Testis (tissue), 2 donors: ENCODE data around the gene GNPDA1.

Experiments
- POLR2A ChIP-seq: fragments of 450-650 bp; IDR thresholded peaks from one replicate; pipeline ENCODE4 v1.6.1; 2017; ENCODE audit warnings: antibody characterized with exemption, mild to moderate bottlenecking, moderate library complexity
- TF ChIP-seq, protein P1 (sequence below), 3 experiments: fragments of 450-650 bp in 2 of 3; fragments of 200-600 bp in 1 of 3; sonication (generic) in 1 of 3; IDR thresholded peaks; one replicate each; pipeline ENCODE4 v1.5.1; 2016 to 2019; ENCODE audit warnings: antibody characterized with exemption in 3 of 3, mild to moderate bottlenecking in 2 of 3, moderate library complexity in 1 of 3

DNA sequence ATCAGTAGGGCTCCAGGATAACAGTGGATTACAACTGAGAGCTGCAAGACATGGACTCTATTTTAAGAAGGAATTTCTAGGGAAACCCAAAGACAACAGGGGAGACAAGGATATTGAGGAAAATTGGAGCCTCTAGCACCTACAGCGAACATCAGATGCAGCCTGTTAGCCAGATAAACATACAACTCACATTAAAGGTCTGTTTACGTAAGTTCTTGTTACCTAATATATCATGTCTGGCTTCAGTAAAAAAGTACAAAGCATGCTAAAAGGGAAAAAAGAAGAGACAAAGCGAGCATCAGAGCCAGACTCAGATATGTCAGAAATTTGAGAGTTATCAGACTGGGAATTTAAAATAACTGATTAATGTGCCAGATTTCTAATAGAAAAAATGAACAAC lies 17.2 kb downstream of the GNPDA1 start:
- TF ChIP-seq POLR2A = no peak
- TF ChIP-seq, protein P1, sequence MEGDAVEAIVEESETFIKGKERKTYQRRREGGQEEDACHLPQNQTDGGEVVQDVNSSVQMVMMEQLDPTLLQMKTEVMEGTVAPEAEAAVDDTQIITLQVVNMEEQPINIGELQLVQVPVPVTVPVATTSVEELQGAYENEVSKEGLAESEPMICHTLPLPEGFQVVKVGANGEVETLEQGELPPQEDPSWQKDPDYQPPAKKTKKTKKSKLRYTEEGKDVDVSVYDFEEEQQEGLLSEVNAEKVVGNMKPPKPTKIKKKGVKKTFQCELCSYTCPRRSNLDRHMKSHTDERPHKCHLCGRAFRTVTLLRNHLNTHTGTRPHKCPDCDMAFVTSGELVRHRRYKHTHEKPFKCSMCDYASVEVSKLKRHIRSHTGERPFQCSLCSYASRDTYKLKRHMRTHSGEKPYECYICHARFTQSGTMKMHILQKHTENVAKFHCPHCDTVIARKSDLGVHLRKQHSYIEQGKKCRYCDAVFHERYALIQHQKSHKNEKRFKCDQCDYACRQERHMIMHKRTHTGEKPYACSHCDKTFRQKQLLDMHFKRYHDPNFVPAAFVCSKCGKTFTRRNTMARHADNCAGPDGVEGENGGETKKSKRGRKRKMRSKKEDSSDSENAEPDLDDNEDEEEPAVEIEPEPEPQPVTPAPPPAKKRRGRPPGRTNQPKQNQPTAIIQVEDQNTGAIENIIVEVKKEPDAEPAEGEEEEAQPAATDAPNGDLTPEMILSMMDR (IDR thresholded peaks at IDR 0.05) = no peak
